CD4-positive, alpha-beta memory T cell (primary cell): ENCODE data around the gene IL22RA2. TPM values are rescaled to one million over a fixed set of nuclear protein-coding genes. Genes with fewer than 3 reads are reported as not detected.

Experiments
- CTCF ChIA-PET: fragments of 350-600 bp; sonication (Branson Sonifier 250); formaldehyde crosslinking; loops from one replicate; lab custom pipeline; 2021; ENCODE audit warnings: inconsistent platforms; ENCODE audit not compliant: partially characterized antibody; lab: Charles Lee
- POLR2A ChIA-PET: fragments of 350-600 bp; sonication (Branson Sonifier 250); formaldehyde crosslinking; loops from one replicate; lab custom pipeline; 2021; ENCODE audit not compliant: partially characterized antibody; lab: Charles Lee
- DNase-seq, 5 donors: peaks; one replicate each; pipeline versions ENCODE4 v3.0.0 to v3.0.0-alpha.2; 2020 to 2022; ENCODE audit warnings: mixed read lengths in 1 of 5
- H3K27ac ChIP-seq: one replicate; pipeline ENCODE4 v1.7.0; 2013; ENCODE audit warnings: low read depth, low read length
- H3K27me3 ChIP-seq: 2 replicates; pipeline ENCODE4 v1.7.0; 2013; ENCODE audit warnings: mild to moderate bottlenecking, low read length, moderate library complexity; ENCODE audit not compliant: insufficient read depth
- H3K36me3 ChIP-seq: 2 replicates; pipeline ENCODE4 v1.7.0; 2013; ENCODE audit warnings: mild to moderate bottlenecking, low read length, moderate library complexity; ENCODE audit not compliant: insufficient read depth
- H3K4me1 ChIP-seq: 2 replicates; pipeline ENCODE4 v1.7.0; 2013; ENCODE audit warnings: mild to moderate bottlenecking, low read length, moderate library complexity; ENCODE audit not compliant: insufficient read depth
- H3K4me3 ChIP-seq, 2 donors: one replicate each; pipeline ENCODE4 v1.7.0; 2013; ENCODE audit warnings: low read length in 2 of 2, mild to moderate bottlenecking in 1 of 2
- H3K9me3 ChIP-seq, 2 donors: one replicate each; pipeline ENCODE4 v1.7.0; 2013; ENCODE audit warnings: low read length in 2 of 2, control low read depth in 1 of 2; ENCODE audit not compliant: control insufficient read depth in 1 of 2
- H3K27ac Mint-ChIP-seq, 7 donors: one replicate each; pipeline ENCODE4 v1.8.0; 2020 to 2021; ENCODE audit warnings: mixed read lengths in 7 of 7, mild to moderate bottlenecking in 6 of 7, inconsistent platforms in 3 of 7, moderate library complexity in 3 of 7
- H3K27me3 Mint-ChIP-seq, 2 donors: one replicate each; pipeline ENCODE4 v1.8.0; 2020 to 2021; ENCODE audit warnings: mixed read lengths in 2 of 2
- H3K36me3 Mint-ChIP-seq, 2 donors: one replicate each; pipeline ENCODE4 v1.8.0; 2020 to 2021; ENCODE audit warnings: mixed read lengths in 2 of 2, inconsistent platforms in 1 of 2, mild to moderate bottlenecking in 1 of 2
- H3K4me1 Mint-ChIP-seq, 4 donors: one replicate each; pipeline ENCODE4 v1.8.0; 2020 to 2021; ENCODE audit warnings: mixed read lengths in 4 of 4, mild to moderate bottlenecking in 1 of 4
- H3K4me3 Mint-ChIP-seq, 8 donors: one replicate each; pipeline ENCODE4 v1.8.0; 2020 to 2021; ENCODE audit warnings: mixed read lengths in 8 of 8, mild to moderate bottlenecking in 7 of 8, moderate library complexity in 6 of 8, inconsistent platforms in 3 of 8
- H3K9me3 Mint-ChIP-seq, 8 donors: one replicate each; pipeline ENCODE4 v1.8.0; 2020 to 2021; ENCODE audit warnings: mixed read lengths in 8 of 8, mild to moderate bottlenecking in 5 of 8, inconsistent platforms in 3 of 8, moderate library complexity in 1 of 8
- intact Hi-C: fragments of 100-400 bp; cut with micrococcal nuclease; formaldehyde crosslinking; loops from one replicate; pipeline ENCODE4 v1.15.1; 2023
- polyA plus RNA-seq, 2 donors: library from polyadenylated mRNA; unstranded; fragments of 300-500 nt; fragmentation: Illumina TruSeq; gene quantifications; one replicate each; pipeline ENCODE4 v1.2.3, GENCODE V29; 2021
- total RNA-seq, 2 experiments: library from RNA; stranded (reverse); gene quantifications; one replicate each; pipeline ENCODE4 v1.2.3, GENCODE V29; 2021

Gene IL22RA2
- total and polyA plus RNA-seq, 4 experiments from 2014 or later: not detected

- Mint-ChIP-seq H3K9me3 (peaks cover under 1 to 18% (median 12%) of the 10 kb centered on the region in 8 donors), H3K27ac (no peak overlapping the region), H3K27me3 (peaks cover 0 to 2% of the 10 kb centered on the region in 2 donors), H3K4me3 (no peak overlapping the region), H3K36me3 (peaks cover 0 to 4% of the 10 kb centered on the region in 2 donors), H3K4me1 (peaks cover 0 to 2% (median 0%) of the 10 kb centered on the region in 4 donors)
- no peaks in the 10 kb centered on the region for H3K27me3 ChIP-seq
- ChIA-PET POLR2A (no interaction called here), CTCF (no interaction called here)
- H3K27ac ChIP-seq: no peak overlapping the region
- peaks cover 3% of the 10 kb centered on the region for H3K4me1 ChIP-seq
- H3K9me3 ChIP-seq: no peaks in the 10 kb centered on the region
- H3K4me3 ChIP-seq: no peak overlapping the region
- no peaks in the 10 kb centered on the region for H3K36me3 ChIP-seq
- intact Hi-C loops: loop anchor here (10.0 kb wide), 1 partner anchor 212 kb away; no protein-coding TSS in a partner anchor
- no peak for DNase-seq
These were observed 3.3 kb upstream of the IL22RA2 start for GRCh38 chr6:137176729-137177128.

DNA sequence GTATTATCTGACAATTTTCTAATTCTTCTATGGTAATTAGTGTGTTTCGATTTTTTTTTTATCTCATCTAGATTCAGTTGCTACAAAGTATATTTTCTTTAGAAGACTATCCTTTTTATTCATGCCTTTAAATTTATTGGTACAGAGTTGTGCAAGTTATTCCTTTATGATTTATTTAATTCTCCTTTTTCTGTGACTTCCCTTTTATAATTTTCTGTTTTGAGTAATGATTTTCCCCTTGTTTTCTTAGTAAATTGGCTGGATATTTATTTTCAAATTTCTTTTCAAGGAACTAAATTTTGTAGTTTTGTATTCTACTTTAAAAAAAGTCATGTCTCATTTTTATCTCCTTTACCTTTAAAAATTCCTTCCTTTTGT, 2.4 kb upstream of the IL22RA2 start:
- H3K27ac ChIP-seq: no peak overlapping the region
- intact Hi-C loops: loop anchor here (10.0 kb wide), 1 partner anchor 211 kb away; no protein-coding TSS in a partner anchor

GRCh38 chr6:137175157-137175867, 1.9 kb upstream of the IL22RA2 start:
- Mint-ChIP-seq H3K36me3 (no peaks in the 10 kb centered on the region), H3K4me1 (peaks cover 0 to 4% (median under 1%) of the 10 kb centered on the region in 4 donors), H3K4me3 (no peak overlapping the region), H3K27ac (no peak overlapping the region), H3K9me3 (peaks cover 0 to 6% (median 3%) of the 10 kb centered on the region in 8 donors), H3K27me3 (peaks cover 0 to 2% of the 10 kb centered on the region in 2 donors)
- DNase-seq: no peak
- ChIA-PET CTCF (interaction anchor here (0.9 to 1.0 kb wide), 2 partner anchors 8 to 9 kb away, joined by 3 to 4 read pairs; no protein-coding TSS in a partner anchor), POLR2A (no interaction called here)
- Histone ChIP-seq H3K9me3 (no peaks in the 10 kb centered on the region), H3K36me3 (no peaks in the 10 kb centered on the region), H3K27ac (no peak overlapping the region), H3K4me1 (peaks cover 12% of the 10 kb centered on the region), H3K4me3 (no peak overlapping the region), H3K27me3 (no peaks in the 10 kb centered on the region)
- intact Hi-C loops: loop anchor here (10.0 kb wide), 1 partner anchor 211 kb away; no protein-coding TSS in a partner anchor

More for the DNA sequence above, 2.4 kb upstream of the IL22RA2 start:
- ChIA-PET POLR2A (no interaction called here), CTCF (interaction anchor here (0.9 to 1.0 kb wide), 2 partner anchors 9 to 10 kb away, joined by 3 to 4 read pairs; no protein-coding TSS in a partner anchor)
- Histone ChIP-seq H3K36me3 (no peaks in the 10 kb centered on the region), H3K4me1 (peaks cover 11% of the 10 kb centered on the region), H3K27me3 (no peaks in the 10 kb centered on the region), H3K9me3 (no peaks in the 10 kb centered on the region), H3K4me3 (no peak overlapping the region)
- peaks cover 0 to 3% of the 10 kb centered on the region in 2 donors for H3K36me3 Mint-ChIP-seq
- peaks cover 0 to 2% of the 10 kb centered on the region in 2 donors for H3K27me3 Mint-ChIP-seq
- H3K9me3 Mint-ChIP-seq: peaks cover 0 to 11% (median 6%) of the 10 kb centered on the region in 8 donors
- no peak overlapping the region for H3K27ac Mint-ChIP-seq
- no peak for DNase-seq
- H3K4me1 Mint-ChIP-seq: peaks cover 0 to 4% (median under 1%) of the 10 kb centered on the region in 4 donors
- no peak overlapping the region for H3K4me3 Mint-ChIP-seq

GRCh38 chr6:137172734-137173431, 561 bp downstream of the IL22RA2 start:
- peaks cover 12% of the 10 kb centered on the region for H3K4me1 ChIP-seq
- no peak overlapping the region for H3K4me3 ChIP-seq
- peaks cover 0 to 4% (median 0%) of the 10 kb centered on the region in 8 donors for H3K9me3 Mint-ChIP-seq
- ChIA-PET POLR2A (no interaction called here), CTCF (no interaction called here)
- intact Hi-C loops: loop anchor here (10.0 kb wide), 1 partner anchor 208 kb away; no protein-coding TSS in a partner anchor
- H3K4me3 Mint-ChIP-seq: no peak overlapping the region
- peaks cover 0 to 4% (median under 1%) of the 10 kb centered on the region in 4 donors for H3K4me1 Mint-ChIP-seq
- H3K27me3 ChIP-seq: no peaks in the 10 kb centered on the region
- no peaks in the 10 kb centered on the region for H3K9me3 ChIP-seq
- no peak overlapping the region for H3K27ac Mint-ChIP-seq
- peaks cover 0 to 2% of the 10 kb centered on the region in 2 donors for H3K27me3 Mint-ChIP-seq
- no peak overlapping the region for H3K27ac ChIP-seq
- H3K36me3 ChIP-seq: no peaks in the 10 kb centered on the region
- DNase-seq: no peak
- H3K36me3 Mint-ChIP-seq: no peaks in the 10 kb centered on the region

DNA sequence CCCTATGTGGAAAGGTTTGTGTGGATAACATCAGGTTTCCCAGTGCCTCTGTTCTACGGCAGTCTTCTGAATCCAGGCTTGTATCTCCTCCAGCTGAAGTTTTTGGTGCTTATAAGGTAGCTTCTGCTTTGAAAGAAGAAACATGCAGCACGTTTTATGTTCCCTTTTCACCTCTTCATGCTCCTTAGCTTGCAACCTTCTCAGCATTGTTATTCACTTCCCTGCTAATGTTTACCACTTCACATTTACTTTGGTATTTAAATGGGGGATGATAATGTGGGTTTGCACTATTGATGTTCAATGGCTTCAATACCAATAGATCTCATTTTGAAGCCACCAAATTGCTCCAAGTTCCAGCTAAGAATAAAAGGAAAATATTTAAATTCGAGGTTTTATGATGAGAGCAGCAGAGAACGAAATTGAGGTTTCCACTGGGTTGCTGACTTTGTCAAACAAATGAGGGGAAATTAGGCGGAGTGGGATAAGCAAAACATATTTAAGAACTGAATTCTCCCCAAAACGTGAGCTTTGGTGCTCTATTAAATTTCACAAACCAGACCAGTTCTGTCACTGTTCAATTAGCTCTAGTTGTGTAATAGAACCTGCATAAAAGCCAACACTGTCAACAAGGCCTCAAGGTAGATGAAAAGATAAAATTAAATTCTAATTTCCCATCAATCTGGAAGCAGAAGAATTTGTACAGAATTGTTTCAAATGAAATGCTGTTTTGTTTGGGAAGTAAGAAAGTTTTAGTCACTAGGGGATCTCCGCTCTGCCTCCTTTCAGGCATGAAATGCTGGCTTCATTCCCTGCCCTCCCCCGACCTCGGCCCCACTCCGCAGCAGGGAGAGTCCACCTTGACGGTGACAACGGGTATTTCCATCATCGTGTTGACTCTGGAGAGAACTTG, 1.4 kb downstream of the IL22RA2 start:
- H3K27ac Mint-ChIP-seq: no peak overlapping the region
- Histone ChIP-seq H3K36me3 (no peaks in the 10 kb centered on the region), H3K9me3 (no peaks in the 10 kb centered on the region), H3K27ac (no peak overlapping the region), H3K4me3 (no peak overlapping the region), H3K4me1 (peaks cover 12% of the 10 kb centered on the region), H3K27me3 (no peaks in the 10 kb centered on the region)
- peaks cover 0 to 4% (median under 1%) of the 10 kb centered on the region in 4 donors for H3K4me1 Mint-ChIP-seq
- ChIA-PET CTCF (no interaction called here), POLR2A (no interaction called here)
- DNase-seq: no peak
- intact Hi-C loops: loop anchor here (10.0 kb wide), 1 partner anchor 207 kb away; no protein-coding TSS in a partner anchor
- H3K27me3 Mint-ChIP-seq: peaks cover 0 to 2% of the 10 kb centered on the region in 2 donors
- H3K36me3 Mint-ChIP-seq: no peaks in the 10 kb centered on the region
- H3K9me3 Mint-ChIP-seq: no peaks in the 10 kb centered on the region
- no peak overlapping the region for H3K4me3 Mint-ChIP-seq

- no peaks in the 10 kb centered on the region for H3K27me3 ChIP-seq
- Mint-ChIP-seq H3K4me1 (peaks cover 5 to 8% (median 5%) of the 10 kb centered on the region in 4 donors), H3K9me3 (no peaks in the 10 kb centered on the region), H3K36me3 (no peaks in the 10 kb centered on the region), H3K27ac (no peak overlapping the region), H3K4me3 (no peak overlapping the region), H3K27me3 (peaks cover 0 to 2% of the 10 kb centered on the region in 2 donors)
- POLR2A ChIA-PET: no interaction called here
- no peak overlapping the region for H3K4me3 ChIP-seq
- H3K36me3 ChIP-seq: no peaks in the 10 kb centered on the region
- CTCF ChIA-PET: interaction anchor here (1.4 kb wide), 1 partner anchor 77 kb away, joined by 4 read pairs; no protein-coding TSS in a partner anchor
- no peak overlapping the region for H3K27ac ChIP-seq
- H3K9me3 ChIP-seq: no peaks in the 10 kb centered on the region
- no peak for DNase-seq
- intact Hi-C loops: loop anchor here (10.0 kb wide), 1 partner anchor 206 kb away; no protein-coding TSS in a partner anchor
- H3K4me1 ChIP-seq: peaks cover 16% of the 10 kb centered on the region
These were observed 2.4 kb downstream of the IL22RA2 start for GRCh38 chr6:137171053-137171374.
